Vagina (tissue), 2 donors: ENCODE results near the gene POC1B. TPM values are rescaled to one million over a fixed set of nuclear protein-coding genes. Genes with fewer than 3 reads are reported as not detected.

Source experiments
- DNase-seq, 2 donors: peaks; one replicate each; pipeline ENCODE4 v3.0.0-alpha.2; 2017; ENCODE audit errors: extremely low spot score in 2 of 2
- H3K27ac ChIP-seq: fragments of 200-600 bp; sonication (generic); one replicate; pipeline ENCODE4 v1.5.1; 2019
- H3K27me3 ChIP-seq: fragments of 200-600 bp; sonication (generic); one replicate; pipeline ENCODE4 v1.5.1; 2019
- H3K36me3 ChIP-seq, 2 donors: fragments of 200-600 bp; sonication (generic); one replicate each; pipeline ENCODE4 v1.5.1; 2017 to 2019
- H3K4me1 ChIP-seq: fragments of 200-600 bp; sonication (generic); one replicate; pipeline ENCODE4 v1.5.1; 2019
- H3K4me3 ChIP-seq, 2 donors: fragments of 200-600 bp; sonication (generic); 1 replicate in 1 of 2; 2 replicates in 1 of 2; pipeline ENCODE4 v1.5.1; 2016 to 2019
- H3K9me3 ChIP-seq: fragments of 200-600 bp; sonication (generic); one replicate; pipeline ENCODE4 v1.5.1; 2019
- POLR2A ChIP-seq, 2 donors: fragments of 450-650 bp; IDR thresholded peaks; one replicate each; pipeline ENCODE4 v1.6.1; 2017; ENCODE audit warnings: antibody characterized with exemption in 2 of 2, mild to moderate bottlenecking in 2 of 2, moderate library complexity in 2 of 2
- POLR2AphosphoS5 ChIP-seq, 2 donors: sonication (generic); formaldehyde crosslinking; IDR thresholded peaks; one replicate each; pipeline ENCODE4 v1.9.0; 2017; ENCODE audit warnings: antibody characterized with exemption in 2 of 2, mild to moderate bottlenecking in 2 of 2, low read depth in 1 of 2; ENCODE audit not compliant: insufficient read depth in 1 of 2
- intact Hi-C: fragments of 100-400 bp; cut with DNase I; formaldehyde crosslinking; loops from one replicate; pipeline ENCODE4 v1.15.1; 2023
- total RNA-seq: library from RNA; depleted of rRNA; stranded (reverse); fragments of >200 nt; gene quantifications from one replicate; pipeline ENCODE4 v1.2.3, GENCODE V29; 2016
- TF ChIP-seq, protein P1 (sequence below), 3 experiments: fragments of 450-650 bp in 2 of 3; fragments of 200-600 bp in 1 of 3; sonication (generic) in 1 of 3; IDR thresholded peaks; one replicate each; pipeline ENCODE4 v1.5.1; 2017 to 2019; ENCODE audit warnings: antibody characterized with exemption in 3 of 3, mild to moderate bottlenecking in 2 of 3, moderate library complexity in 2 of 3

POC1B gene
- total RNA-seq, 1 donor from 2014 or later: 18.9 TPM

- intact Hi-C loops: loop anchor here (10.0 kb wide), 1 partner anchor 54 kb away; the partner anchor contains the start of genes GALNT4 and POC1B
- Histone ChIP-seq H3K27me3 (no peaks in the 10 kb centered on the region), H3K4me1 (no peaks in the 10 kb centered on the region), H3K36me3 (no peaks in the 10 kb centered on the region), H3K4me3 (no peak overlapping the region), H3K27ac (no peak overlapping the region), H3K9me3 (no peaks in the 10 kb centered on the region)
- no peak for TF ChIP-seq POLR2AphosphoS5 (IDR thresholded peaks at IDR 0.05; ENCODE audit: insufficient read depth in 1 of 2, low read depth in 1 of 2)
- TF ChIP-seq, protein P1, sequence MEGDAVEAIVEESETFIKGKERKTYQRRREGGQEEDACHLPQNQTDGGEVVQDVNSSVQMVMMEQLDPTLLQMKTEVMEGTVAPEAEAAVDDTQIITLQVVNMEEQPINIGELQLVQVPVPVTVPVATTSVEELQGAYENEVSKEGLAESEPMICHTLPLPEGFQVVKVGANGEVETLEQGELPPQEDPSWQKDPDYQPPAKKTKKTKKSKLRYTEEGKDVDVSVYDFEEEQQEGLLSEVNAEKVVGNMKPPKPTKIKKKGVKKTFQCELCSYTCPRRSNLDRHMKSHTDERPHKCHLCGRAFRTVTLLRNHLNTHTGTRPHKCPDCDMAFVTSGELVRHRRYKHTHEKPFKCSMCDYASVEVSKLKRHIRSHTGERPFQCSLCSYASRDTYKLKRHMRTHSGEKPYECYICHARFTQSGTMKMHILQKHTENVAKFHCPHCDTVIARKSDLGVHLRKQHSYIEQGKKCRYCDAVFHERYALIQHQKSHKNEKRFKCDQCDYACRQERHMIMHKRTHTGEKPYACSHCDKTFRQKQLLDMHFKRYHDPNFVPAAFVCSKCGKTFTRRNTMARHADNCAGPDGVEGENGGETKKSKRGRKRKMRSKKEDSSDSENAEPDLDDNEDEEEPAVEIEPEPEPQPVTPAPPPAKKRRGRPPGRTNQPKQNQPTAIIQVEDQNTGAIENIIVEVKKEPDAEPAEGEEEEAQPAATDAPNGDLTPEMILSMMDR (IDR thresholded peaks at IDR 0.05): peak; percentile 23 to 37 (median 36)
- DNase-seq: no peak
Observed at GRCh38 chr12:89470741-89471509, 54.9 kb downstream of the POC1B start.

DNA sequence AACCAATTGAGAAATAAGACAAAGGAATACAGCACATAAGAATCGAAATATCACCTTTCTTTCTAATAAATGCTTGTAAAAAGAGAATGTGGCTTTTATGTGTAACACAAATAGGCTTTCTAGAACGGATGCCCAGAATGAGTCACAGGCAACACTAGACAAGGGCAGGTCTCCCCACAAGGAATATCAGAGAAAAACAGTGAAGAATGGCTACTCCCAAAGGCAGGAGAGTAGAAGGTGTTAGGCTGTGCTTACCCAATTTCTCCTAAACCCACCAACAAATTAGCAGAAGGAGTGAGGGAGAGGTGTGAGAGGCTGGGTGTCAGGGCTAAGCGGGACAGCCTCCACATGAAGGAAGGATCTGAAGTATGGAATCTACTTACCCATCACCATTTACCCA, 56.5 kb downstream of the POC1B start:
- no peaks in the 10 kb centered on the region for H3K36me3 ChIP-seq
- H3K4me1 ChIP-seq: no peaks in the 10 kb centered on the region
- H3K27ac ChIP-seq: no peak overlapping the region
- TF ChIP-seq POLR2A (IDR thresholded peaks at IDR 0.05) (no peak), POLR2AphosphoS5 (IDR thresholded peaks at IDR 0.05; ENCODE audit: insufficient read depth in 1 of 2, low read depth in 1 of 2) (no peak)
- TF ChIP-seq, protein P1 (IDR thresholded peaks at IDR 0.05): no peak
- intact Hi-C loops: loop anchor here (10.0 kb wide), 1 partner anchor 445 kb away; no protein-coding TSS in a partner anchor
- no peaks in the 10 kb centered on the region for H3K27me3 ChIP-seq
- no peak for DNase-seq
- no peak overlapping the region for H3K4me3 ChIP-seq
- no peaks in the 10 kb centered on the region for H3K9me3 ChIP-seq

DNA sequence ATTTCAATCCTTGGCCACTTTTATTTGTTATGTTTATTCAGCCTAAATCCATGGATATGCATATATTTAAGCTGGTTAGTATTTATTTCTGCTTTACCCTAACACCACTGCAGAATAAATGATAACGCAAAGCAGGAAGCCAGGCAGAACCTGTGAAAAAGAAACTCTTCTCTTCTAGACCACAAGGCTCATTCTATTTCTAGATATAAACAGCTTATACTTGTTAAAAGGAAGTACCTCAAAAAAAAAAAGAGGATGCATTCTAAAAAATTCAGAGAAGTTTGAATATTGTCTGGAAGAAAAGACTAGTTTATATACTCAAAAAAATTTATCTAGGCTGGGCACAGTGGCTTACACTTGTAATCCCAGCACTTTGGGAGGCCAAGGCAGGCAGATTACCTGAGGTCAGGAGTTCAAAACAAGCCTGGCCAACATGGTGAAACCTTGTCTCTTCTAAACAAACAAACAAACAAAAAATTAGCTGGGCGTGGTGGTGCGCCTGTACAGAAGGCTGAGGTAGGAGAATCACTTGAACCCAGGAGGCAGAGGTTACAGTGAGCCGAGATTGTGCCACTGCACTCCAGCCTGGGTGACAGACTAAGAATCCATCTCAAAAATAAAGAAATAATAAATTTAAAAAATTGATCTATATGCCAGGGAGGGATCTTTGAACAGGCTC, 57.1 kb downstream of the POC1B start:
- H3K4me3 ChIP-seq: no peak overlapping the region
- DNase-seq: no peak

DNA sequence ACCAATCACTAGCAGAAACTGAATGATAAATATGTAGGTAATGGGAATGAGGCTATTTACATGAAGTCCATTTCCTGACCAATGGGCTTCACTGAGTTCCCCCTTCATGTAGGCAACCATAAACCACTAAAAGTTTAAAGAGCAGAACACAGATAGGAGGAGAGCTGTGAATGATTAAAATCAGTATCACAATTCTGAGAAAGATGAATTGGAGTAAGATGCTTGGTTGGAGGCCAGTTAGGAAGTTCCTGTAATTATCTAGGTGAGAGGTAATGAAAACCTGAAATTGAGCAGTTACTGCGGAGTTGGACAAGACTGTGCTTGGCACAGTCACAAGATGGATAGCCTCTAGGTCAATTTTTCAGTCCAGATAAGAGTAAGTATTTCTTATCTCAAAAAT, 57.8 kb downstream of the POC1B start:
- TF ChIP-seq POLR2AphosphoS5 (IDR thresholded peaks at IDR 0.05; ENCODE audit: insufficient read depth in 1 of 2, low read depth in 1 of 2): no peak
- TF ChIP-seq POLR2A (IDR thresholded peaks at IDR 0.05): no peak
- TF ChIP-seq, protein P1 (IDR thresholded peaks at IDR 0.05): no peak

More for the DNA sequence above, 57.1 kb downstream of the POC1B start:
- Histone ChIP-seq H3K4me1 (no peaks in the 10 kb centered on the region), H3K27me3 (no peaks in the 10 kb centered on the region), H3K27ac (no peak overlapping the region), H3K9me3 (no peaks in the 10 kb centered on the region), H3K36me3 (no peaks in the 10 kb centered on the region)
- intact Hi-C loops: loop anchor here (10.0 kb wide), 1 partner anchor 444 kb away; no protein-coding TSS in a partner anchor
- TF ChIP-seq, protein P1 (IDR thresholded peaks at IDR 0.05): no peak
- TF ChIP-seq POLR2AphosphoS5 (IDR thresholded peaks at IDR 0.05; ENCODE audit: insufficient read depth in 1 of 2, low read depth in 1 of 2): no peak
- TF ChIP-seq POLR2A (IDR thresholded peaks at IDR 0.05): no peak

More for the DNA sequence above, 57.8 kb downstream of the POC1B start:
- DNase-seq: no peak
- no peak overlapping the region for H3K27ac ChIP-seq
- no peaks in the 10 kb centered on the region for H3K4me1 ChIP-seq
- H3K4me3 ChIP-seq: no peak overlapping the region
- H3K9me3 ChIP-seq: no peaks in the 10 kb centered on the region
- intact Hi-C loops: loop anchor here (10.0 kb wide), 1 partner anchor 443 kb away; no protein-coding TSS in a partner anchor
- H3K27me3 ChIP-seq: no peaks in the 10 kb centered on the region
- H3K36me3 ChIP-seq: no peaks in the 10 kb centered on the region
